ENCODE measurements around the gene PEX13.

DNA sequence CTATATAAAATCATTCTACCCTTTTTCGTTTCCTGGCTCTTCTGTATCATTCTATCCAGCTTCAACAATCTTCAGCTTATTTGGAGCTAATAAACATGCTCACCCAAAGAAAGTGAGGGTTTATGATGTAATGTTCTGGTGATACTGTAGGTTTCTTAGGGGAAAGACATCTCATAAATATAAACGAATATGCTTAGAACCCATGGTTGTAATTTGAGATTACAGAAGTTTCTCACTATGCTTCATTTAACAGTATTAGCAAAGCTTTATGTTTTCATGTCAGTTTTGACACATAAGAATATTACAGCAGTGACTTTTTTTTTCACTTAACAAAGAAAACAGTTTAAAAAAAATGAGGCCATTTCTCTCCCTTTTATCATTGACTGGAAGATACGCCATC is 11.8 kb upstream of the PEX13 start:
- no peak for TF ChIP-seq REST (IDR thresholded peaks at IDR 0.05; ENCODE audit: low read depth)
- TF ChIP-seq, protein P1, sequence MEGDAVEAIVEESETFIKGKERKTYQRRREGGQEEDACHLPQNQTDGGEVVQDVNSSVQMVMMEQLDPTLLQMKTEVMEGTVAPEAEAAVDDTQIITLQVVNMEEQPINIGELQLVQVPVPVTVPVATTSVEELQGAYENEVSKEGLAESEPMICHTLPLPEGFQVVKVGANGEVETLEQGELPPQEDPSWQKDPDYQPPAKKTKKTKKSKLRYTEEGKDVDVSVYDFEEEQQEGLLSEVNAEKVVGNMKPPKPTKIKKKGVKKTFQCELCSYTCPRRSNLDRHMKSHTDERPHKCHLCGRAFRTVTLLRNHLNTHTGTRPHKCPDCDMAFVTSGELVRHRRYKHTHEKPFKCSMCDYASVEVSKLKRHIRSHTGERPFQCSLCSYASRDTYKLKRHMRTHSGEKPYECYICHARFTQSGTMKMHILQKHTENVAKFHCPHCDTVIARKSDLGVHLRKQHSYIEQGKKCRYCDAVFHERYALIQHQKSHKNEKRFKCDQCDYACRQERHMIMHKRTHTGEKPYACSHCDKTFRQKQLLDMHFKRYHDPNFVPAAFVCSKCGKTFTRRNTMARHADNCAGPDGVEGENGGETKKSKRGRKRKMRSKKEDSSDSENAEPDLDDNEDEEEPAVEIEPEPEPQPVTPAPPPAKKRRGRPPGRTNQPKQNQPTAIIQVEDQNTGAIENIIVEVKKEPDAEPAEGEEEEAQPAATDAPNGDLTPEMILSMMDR (IDR thresholded peaks at IDR 0.05 in 2 of 3, conservative IDR thresholded peaks at IDR 0.05 in 1 of 3; ENCODE audit: borderline replicate concordance in 1 of 3, insufficient read depth in 1 of 3, low read depth in 2 of 3, low read length in 2 of 3), result no peak
- TF ChIP-seq POLR2A (IDR thresholded peaks at IDR 0.05; ENCODE audit: borderline replicate concordance, extremely low read depth, insufficient read depth, insufficient read length), result no peak
- TF ChIP-seq EZH2 (IDR thresholded peaks at IDR 0.05), result no peak
- TF ChIP-seq, protein P2, sequence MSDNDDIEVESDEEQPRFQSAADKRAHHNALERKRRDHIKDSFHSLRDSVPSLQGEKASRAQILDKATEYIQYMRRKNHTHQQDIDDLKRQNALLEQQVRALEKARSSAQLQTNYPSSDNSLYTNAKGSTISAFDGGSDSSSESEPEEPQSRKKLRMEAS (IDR thresholded peaks at IDR 0.05), result no peak
- TF ChIP-seq POLR2AphosphoS5 (IDR thresholded peaks at IDR 0.05; ENCODE audit: low read depth, low read length), result no peak
- no peak for TF ChIP-seq SRF (IDR thresholded peaks at IDR 0.05; ENCODE audit: low read depth)
- no peak for TF ChIP-seq TCF7L2 (IDR thresholded peaks at IDR 0.05; ENCODE audit: borderline replicate concordance, extremely low read depth, insufficient read depth, insufficient read length)
- TF ChIP-seq EGR1 (IDR thresholded peaks at IDR 0.05; ENCODE audit: low read depth), result no peak
- TF ChIP-seq RAD21 (IDR thresholded peaks at IDR 0.05; ENCODE audit: low read depth), result no peak
- no peak for TF ChIP-seq ZFX (IDR thresholded peaks at IDR 0.05)
- TF ChIP-seq ZNF274 (IDR thresholded peaks at IDR 0.05; ENCODE audit: low read depth, low read length), result no peak

Measured in HCT116 (cell line).